ENCODE data around the gene ZNF521.

DNA sequence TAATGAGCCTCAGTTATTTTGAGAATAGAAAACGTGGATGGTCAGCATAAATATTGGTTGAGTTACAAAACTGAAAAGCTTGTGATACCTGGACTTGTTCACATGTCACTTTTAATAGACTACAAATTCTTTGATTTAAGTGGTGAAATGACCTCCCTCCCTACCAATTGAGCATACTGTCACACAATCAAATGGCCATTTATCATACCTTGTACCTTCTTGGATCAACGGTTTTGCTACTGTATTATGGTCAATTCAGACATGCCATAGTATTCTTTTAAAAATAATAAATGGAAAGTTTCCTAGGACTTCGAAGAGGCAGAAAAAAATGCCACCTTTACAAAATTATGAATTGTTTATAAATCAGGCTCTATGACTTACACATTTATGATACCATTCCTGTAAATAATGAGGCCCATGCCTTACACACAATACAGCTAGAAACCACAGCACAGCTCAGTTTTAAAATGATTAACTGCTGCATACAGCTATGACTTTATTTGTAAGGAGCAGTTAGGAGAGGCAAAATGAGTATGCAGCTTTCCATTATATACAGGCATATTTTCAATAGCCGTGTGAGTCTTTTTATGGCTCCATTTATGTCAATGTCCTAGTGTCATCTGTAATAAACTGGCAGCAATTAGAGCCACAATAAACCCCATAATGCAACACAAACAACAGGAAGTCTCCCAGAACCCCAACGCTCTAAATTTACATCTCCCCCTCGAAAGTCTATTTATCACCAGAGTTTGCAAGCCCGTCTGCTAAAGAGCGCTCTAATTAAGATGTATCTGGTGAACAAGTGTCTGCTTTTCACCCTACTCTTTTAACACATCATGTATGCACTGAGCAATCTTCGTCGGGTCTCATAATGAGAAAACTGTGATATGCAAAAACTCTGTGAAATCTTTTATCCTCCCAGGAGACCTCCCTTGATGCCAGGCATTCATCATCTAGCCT, 176.1 kb downstream of the ZNF521 start:
- TF ChIP-seq POLR2A (IDR thresholded peaks at IDR 0.05) (no peak), EP300 (IDR thresholded peaks at IDR 0.05) (no peak)
- TF ChIP-seq, protein P1, sequence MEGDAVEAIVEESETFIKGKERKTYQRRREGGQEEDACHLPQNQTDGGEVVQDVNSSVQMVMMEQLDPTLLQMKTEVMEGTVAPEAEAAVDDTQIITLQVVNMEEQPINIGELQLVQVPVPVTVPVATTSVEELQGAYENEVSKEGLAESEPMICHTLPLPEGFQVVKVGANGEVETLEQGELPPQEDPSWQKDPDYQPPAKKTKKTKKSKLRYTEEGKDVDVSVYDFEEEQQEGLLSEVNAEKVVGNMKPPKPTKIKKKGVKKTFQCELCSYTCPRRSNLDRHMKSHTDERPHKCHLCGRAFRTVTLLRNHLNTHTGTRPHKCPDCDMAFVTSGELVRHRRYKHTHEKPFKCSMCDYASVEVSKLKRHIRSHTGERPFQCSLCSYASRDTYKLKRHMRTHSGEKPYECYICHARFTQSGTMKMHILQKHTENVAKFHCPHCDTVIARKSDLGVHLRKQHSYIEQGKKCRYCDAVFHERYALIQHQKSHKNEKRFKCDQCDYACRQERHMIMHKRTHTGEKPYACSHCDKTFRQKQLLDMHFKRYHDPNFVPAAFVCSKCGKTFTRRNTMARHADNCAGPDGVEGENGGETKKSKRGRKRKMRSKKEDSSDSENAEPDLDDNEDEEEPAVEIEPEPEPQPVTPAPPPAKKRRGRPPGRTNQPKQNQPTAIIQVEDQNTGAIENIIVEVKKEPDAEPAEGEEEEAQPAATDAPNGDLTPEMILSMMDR (IDR thresholded peaks at IDR 0.05): no peak
